Bone marrow (tissue), 2 donors: ENCODE measurements around the gene ELFN1.

ENCODE experiments used
- DNase-seq, 2 donors: peaks; one replicate each; lab custom pipeline; 2025; lab: John Stamatoyannopoulos, UW

ELFN1 gene

DNA sequence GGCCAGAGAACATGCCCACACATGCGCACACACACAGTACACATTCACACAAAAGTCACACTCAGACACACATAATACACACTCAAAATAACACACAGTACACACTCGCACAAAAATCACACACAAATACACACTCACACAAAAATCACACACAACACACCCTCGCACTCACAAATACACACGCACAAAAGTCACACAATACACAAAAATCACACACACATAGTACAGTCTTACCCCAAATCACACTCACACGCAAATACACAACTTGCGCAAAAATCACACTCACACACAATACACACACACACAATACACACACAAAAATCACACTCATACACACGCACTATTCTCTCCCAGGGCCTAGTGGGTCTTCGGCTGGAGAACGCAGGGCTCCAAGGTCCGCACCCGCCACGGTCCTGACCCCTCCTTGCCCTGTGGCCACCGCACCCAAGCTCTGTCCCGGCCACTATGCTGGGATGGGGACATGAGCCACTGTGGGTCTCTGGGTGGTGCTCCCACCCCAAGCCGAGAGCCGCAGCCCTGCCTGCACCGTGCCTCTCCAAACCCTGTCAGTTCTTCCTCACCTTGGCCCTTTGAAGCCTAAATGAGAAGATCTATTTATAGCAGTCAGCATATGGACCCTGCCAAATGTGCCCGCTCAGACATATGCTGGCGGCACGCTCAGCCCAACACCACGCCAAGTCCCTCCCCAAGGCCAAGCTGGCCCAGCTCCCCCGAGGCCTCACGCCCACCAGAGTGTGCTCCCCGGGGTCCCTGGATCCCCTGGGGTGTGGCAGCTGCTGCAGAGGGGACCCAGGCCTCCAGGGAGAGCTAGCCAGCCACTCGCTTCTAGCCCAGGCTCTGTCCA is 55.9 kb downstream of the ELFN1 start:
- no peak for DNase-seq

DNA sequence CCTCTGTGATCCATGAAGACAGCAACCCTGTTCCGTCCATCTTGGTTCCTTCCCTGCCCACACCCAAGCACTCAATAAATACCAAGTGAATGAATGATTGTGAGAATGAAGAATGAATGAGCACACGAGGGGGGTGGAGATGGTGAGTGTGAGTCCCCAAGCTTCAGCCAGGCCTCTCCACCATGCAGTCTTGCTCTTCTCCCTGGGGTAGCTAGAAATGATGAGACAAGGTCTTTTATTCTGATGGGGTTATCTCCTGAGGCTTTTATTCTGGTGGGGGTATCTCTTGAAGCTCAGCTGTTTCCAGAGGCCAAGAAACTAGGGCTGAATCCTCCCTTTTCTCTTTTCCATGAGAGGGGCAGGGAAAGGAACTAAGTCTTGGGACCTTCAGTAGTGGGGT is 57.0 kb downstream of the ELFN1 start:
- DNase-seq: no peak

DNA sequence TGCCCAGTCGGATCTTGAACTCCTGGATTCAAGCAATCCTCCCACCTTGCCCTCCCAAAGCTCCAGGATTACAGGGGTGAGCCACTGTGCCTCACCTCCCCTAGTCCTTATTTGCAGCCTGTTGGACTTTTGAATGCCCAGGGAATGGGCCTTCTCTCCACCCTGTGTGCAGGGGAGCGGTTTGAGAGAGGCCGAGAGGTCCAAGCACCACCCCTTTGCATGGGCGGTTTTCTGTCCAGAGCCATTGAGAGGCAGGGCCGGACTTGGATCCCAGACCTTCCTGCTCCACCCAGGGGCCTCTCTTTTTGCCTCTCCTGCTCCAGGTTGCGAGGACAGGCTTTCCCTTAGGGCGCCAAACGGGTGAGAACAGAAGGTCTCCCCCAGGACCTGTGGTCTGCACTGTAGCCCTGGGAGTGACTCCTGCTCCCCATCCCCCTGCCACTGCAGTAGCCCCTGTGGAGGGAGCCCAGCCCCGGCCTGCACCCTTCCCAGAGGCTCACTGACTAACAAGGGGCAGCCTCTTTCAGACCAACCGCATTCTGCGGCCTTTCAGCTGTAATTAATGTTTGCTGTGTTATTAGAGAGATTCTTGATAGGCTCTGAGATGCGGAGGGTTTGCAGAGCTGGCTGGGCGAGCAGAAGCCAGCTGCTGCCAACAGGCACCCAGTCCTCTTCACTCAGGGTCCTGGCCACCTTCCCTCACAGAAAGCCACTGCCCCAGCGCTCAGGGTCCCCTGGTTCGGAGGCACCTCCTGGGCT is 57.9 kb downstream of the ELFN1 start:
- DNase-seq: no peak

DNA sequence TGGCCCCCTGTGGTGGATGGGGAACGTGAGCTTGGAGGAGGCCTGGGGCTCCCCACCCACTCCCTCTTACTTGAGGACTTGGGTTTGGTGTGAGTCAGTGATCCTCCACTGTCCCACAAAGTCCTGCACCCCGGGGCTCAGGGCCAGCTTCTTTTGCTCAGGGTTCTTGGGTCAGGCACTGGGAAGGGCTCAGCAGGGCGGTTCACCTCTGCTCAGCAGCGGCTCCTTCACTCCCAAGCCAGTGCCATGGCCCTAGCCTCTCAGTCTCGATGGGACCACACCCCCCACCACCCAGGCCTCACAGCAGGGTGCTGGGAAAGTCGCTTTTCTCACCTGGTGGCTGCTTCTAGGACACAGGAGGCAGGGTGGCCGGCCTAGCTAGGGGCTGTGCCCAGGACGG is 59.1 kb downstream of the ELFN1 start:
- DNase-seq: no peak

DNA sequence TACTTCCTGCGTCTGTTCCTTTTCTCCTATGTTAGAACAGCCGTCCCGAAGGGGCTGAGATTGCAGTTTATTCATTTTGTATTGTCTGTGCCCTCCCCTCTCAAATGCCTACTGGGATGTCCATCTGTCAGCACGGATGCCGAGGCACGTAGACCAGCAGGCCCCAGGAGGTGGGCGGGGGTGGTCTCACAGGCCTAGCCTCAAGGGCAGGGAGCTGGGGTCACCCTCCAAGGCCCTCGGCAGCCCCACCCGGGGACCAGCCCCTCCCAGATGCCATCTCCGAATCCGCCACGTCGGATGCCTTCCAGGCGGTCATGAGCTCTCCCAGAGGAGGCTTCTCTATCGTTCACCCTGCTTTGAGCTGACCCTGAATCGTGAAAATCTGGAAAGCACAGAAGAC is 59.7 kb downstream of the ELFN1 start:
- DNase-seq: no peak

DNA sequence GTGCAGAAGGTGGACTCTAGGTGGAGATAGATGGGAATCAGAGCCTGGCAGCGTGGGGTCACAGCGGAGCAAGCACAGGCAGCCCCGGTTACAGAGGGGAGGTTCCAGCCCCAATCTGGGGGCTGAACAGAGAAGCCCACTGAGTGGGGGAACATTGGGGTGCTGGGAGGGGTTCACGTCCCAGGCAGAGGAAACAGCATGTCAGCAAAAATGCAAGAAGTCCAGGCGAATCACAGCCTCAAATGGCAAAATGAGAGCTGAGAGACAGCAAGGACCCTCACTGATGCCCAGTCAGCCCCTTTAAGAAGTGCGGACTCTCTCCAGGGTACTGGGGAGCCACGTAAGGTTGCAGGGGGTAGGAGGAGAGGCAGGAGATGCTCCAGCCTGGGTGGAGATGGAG is 62.0 kb downstream of the ELFN1 start:
- DNase-seq: no peak

DNA sequence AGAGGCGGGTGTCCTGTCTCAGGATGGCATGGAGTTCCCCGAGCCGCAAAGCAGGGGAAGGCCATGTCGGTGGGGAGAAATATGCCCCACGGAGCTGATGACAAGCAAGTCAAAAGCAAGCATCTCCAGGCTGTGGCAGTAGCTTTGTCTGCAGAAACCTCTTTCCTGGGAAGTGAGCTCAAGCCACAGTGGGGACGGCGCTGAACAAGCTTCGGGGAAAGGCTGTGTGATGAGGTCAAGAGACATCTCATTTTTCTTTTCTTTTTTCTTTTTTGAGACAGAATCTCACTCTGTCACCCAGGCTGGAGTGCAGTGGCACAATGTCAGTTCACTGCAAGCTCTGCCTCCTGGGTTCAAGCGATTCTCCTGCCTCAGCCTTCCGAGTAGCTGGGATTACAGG is 62.6 kb downstream of the ELFN1 start:
- no peak for DNase-seq

DNA sequence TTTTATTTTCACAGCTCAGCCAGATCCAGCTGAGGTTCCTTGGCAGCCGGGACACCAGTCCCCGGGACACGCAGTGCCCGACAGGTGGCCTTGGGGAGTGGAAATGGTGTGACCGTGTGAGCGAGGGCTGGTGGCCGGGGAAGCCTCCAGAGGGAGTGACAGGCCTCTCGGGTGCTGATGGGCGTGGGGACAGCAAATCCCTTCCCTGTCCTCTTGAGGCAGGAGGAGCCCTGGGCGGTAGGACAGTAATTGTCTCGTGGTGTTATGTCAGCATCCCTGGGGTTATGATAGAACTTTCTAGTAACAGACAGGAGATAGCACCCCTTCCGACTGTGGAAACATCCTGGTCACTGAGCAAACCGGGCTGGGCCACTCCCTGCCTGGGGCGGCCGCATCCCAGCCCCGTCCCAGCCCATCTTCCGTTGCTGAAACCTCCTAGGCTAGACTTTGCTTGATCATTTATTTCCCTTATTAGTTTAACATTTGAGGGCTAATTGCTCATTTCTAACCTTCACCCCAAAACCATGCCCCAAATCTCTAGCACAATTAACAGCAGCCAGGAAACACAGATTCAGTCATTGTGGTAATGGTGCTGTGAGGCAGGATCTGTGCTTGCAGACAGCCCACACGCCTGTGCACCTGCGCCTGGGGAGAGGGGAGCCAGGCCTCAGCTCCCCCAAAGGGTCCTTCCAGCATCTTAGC is 63.3 kb downstream of the ELFN1 start:
- no peak for DNase-seq

DNA sequence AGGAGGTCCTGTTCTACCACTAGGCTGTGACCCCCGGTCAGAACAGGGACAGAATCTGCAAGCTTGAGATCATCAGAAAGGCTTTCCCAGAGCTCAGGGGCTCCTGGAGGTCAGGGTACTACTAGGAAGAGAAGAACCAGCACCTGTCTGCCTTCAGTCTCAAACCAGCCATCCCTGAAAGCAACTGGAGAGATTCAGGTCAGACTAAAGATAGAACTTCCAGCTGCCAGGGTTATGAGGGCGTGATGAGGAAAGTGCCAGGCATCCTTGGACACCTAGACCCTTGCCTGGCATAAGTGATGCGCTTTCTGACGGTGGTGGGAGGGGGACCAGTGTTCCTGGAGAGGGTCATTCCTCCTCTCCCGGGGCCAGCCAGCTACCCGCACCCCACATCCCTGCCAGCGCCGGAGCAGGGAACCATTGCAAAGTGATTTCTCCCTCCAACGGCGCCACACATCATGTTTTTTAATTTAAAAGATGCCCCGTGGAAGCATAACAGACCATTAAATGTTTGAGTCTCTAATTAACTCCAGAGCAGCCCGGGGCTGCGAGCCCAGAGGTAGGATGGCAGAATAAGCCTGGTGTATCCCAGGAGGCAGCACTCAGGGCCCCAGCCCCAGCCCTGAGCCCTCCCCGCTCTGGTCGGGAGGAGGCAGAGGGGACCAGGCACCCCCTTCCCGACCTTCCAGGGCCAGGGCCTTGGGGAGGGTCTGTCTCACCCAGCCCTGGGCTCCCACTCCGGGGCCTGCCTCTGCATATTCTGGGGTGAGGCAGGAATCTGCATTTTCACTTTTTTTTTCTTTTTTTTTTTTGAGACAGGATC is 64.0 kb downstream of the ELFN1 start:
- no peak for DNase-seq

DNA sequence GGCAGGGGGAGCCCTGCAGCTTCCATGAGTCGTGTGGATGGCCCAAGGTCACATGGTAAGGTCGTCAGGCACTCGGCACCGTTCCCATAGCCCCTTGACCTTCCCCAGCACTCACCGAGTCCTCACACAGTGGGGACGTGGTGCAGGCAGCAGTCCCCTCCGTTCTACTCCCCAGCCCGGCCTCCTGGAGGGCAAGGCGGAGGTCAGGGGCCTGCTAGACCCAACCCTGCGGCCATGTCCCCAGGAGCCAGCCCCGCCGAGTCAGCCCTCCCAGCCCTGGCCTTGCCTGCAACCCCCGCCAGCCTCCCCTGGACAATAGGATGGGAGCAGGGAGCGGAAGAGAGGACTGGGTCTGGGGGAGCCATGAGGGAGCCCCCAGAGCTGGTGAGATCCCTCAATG is 65.2 kb downstream of the ELFN1 start:
- DNase-seq: no peak

DNA sequence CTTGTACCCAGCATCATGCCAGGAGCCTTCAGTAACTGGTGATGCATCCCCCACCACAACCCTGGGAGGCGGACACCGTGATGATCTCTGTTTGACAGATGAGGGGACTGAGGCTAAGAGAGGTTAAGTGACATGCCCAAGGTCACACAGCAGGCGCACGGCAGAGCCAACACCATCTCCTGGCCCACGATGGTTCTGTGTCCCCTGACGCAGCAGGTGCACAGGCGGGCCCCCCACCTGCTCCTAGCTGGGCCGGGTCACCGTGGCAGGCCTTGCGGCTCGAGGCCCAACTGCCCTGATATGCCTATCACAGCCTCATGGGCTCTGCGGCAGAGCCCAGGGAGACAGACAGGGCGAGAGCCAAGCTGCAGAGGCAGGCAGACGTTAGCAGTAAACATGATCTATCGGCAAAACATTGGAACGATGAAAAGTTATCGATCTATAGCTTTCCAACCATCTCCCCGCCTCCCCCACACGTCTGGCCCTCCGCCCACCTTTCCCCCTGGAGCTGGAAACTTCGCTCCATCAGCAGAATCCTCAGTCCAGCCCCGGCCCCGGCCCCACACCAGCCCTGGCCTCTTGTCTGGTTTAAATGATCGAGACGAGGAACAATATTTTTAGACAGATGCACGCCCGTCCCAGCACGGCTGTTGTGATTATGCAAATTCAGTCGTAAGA is 65.9 kb downstream of the ELFN1 start:
- DNase-seq: no peak

DNA sequence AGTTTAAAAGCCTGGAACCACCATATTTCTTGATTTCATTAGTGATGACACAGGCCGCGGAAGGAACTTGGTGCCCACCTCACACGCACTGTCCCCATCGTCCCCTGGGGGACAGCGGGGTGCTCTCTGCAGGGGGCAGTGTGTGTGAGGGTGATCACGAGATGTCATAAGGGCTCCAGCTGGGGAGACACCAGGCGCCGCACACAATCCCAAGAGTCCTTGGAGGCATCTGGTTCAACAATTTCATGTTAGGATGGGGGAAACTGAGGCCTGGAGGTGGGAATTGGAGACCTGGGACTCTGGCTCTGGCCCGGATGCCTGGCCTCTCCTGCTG is 66.4 kb downstream of the ELFN1 start:
- DNase-seq: no peak

DNA sequence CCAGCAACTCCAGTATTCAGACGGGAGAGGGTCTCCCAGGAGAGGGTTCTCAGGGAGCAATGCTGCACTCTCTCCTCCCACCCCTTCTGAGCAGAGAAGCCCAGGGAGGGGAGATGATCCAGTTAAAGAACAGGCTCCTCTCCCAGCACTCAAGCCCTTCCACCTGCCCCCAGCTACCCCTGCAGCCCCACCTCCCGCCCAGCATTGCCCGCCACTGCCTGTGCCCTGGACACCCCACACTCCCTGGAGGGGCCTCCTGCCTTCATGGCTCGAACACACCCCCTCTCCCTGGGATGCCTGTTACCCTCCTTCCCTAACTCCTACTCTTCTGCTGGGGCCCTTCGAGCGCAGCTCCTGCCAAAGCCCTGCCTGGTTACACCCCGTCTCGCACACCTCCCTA is 66.8 kb downstream of the ELFN1 start:
- no peak for DNase-seq

DNA sequence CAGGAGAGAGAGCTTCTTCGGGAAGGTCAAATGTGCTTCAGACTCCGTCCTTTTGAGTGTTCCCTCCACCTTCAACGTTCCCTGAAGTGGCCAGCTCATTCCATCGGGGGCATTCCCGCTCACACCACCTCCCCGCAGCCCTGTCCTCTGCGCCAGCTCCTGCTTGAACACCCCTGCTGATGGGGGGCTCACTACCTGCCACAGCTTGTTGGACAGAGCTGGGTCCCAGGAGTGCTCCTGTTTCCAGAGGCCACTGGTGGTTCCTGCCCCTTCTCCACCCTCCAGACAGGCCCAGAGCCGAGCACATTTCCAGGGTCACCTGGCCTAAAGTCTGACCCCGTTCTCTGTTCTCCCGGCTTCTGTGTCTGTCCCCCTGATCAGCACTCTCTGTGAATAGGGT is 67.4 kb downstream of the ELFN1 start:
- no peak for DNase-seq

DNA sequence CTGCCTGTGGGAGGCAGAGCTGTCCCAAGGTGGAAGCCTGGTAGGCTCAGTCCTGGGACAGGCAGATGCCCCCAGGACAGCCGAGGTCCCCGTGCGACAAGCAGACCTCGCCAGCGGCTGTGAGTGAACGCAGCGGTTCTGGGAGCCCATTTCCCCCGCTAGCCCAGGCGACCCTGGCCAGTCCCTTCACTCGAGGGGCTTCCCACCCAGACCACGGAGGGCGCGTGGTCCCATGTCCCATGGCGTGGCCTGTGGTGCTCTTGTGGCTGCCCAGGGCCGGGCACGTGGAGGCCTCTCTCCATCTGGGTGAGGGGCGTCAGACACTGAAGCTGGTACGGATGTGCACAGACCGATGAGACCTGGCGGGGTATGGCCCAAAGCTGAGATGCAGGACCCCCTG is 67.9 kb downstream of the ELFN1 start:
- no peak for DNase-seq

DNA sequence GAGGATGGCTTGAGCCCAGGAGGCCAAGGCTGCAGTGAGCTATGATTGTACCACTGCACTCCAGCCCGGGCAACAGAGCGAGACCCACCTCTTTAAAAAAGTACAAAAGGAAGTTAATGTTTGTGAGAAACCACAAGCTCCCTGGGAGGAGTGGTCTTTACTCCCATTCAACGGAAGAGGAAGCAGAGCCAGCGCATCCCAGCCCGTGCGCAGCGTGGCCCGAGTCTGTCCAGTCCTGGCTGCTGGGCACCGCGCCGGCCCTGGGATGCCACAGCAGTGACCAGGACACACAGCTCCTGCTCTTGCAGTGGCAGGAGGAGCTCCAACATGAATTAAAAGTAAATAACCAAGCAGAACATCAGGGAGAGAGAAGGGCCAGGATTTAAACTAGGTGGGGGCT is 68.4 kb downstream of the ELFN1 start:
- no peak for DNase-seq

DNA sequence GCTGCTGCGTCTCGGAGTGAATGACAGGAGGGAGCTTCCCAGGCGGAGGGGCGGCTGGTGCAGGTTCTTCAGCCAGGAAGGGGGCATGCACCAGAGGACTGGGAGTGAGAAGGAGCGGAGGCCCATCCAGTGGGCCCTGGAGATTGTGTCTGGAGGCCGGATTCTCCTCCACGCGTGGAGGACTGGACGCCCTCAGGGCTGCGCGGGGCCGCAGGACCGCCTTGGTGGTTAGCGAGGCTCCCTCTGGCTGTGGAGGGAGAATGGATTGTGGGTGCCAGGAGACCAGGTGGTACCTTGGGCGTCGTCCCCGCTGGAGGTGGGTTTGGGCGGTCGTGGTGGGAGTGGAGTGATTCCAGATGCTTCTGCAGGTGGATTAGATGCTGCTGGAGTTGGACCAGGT is 68.9 kb downstream of the ELFN1 start:
- DNase-seq: no peak

DNA sequence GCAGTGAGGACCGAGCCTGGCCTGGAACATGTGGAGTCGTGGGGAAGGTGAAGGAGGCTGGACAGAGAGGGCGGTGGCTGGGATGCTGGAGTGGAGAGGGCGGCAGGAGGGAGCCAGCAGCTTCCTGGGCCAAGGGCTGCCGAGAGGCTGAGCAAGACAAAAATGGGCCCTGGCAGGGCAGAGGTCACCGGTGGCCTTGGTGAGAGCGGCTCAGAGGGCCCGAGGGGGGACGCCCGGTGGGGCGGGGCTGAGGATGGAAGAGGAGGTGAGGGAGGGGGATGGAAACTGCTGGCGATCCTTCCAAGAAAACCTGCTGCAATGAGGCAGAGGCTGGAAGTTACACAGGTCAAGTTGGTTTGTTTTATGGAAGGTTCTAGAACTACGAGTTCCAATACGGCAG is 69.5 kb downstream of the ELFN1 start:
- DNase-seq: no peak

DNA sequence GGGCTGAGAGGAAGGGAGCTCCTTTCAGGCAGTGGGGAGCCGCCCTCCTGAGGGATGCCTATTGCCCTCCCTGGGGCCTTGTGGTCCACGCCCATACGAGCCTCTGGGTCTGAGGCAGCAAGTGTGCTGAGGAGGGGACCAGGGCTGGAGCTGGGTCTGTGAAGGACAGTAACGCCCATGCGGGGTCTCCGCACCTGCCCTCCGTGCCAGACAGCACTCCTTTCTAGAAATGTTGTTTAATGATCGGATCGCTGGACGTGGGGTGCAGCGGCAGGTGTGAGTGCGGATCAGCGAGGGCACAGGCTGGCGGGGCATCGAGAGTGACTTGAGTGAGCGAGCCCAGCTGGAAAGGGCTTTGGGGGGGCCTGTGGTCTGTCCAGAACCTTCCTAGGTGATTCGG is 70.1 kb downstream of the ELFN1 start:
- no peak for DNase-seq

DNA sequence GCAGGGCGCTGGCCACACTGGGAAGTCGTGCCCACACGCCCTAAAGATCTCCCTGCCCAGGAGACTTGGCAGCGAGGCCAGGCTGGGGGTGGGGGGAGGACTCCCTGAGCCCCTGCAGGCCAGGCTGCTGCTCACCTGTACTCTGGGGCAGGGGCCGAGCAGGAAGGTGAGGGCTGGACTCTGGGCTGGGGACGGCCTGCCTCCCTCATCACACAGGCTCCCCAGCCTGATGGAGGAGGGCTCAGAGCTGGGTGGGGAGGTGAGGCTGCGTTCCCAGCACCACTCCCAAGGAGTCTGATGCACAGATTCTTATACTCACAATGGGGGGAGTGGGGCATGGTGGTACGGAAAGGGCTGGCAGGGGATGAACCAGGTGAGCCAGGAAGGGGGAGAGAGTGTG is 71.2 kb downstream of the ELFN1 start:
- DNase-seq: no peak

DNA sequence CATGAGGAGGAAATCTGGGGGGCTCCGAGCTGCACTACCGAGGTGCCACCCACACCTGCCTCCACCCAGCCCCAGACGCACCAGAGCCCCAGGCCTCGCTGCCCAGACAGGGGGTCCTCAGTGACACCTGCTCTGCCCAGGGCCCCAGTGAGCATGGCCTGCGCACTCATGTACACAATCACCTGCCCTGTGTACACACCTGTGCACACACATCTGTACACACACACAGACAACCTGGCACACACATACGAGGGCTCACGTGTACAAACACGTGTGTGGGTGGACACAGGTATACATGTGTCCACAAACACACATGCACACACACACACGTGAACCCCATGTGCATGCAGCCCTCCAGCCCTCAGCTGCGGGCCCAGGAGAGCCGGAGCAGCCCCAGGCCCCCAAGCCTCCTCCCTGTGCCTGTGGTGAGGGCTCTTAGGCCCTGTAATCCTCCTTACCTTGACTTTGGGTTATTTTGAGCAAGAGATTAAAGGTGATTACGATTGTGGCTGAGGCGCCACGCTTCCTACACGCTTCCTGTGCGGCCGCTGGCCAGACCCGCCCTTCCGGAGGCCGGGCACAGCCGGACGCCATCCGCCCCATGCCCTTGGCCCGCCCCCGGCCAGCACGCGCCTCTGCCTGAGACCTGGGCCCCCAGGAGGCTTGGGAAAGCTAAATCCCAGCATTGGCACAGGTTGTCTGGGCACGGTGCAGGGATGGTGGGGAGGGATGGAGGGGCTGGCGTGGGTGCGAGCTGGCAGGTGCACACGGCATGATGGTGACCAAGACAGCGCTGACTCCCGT is 71.9 kb downstream of the ELFN1 start:
- DNase-seq: no peak
